Measurements from ENCODE around the gene DENND4B. TPM values are rescaled to one million over a fixed set of nuclear protein-coding genes. Genes with fewer than 3 reads are reported as not detected.

Gene DENND4B
- total and polyA plus RNA-seq, 10 of the 15 experiments (the other 5 are each of a cell fraction or from before 2014, with no cell fraction given), result 12.0 to 74.8 (median 22.7) TPM

DNA sequence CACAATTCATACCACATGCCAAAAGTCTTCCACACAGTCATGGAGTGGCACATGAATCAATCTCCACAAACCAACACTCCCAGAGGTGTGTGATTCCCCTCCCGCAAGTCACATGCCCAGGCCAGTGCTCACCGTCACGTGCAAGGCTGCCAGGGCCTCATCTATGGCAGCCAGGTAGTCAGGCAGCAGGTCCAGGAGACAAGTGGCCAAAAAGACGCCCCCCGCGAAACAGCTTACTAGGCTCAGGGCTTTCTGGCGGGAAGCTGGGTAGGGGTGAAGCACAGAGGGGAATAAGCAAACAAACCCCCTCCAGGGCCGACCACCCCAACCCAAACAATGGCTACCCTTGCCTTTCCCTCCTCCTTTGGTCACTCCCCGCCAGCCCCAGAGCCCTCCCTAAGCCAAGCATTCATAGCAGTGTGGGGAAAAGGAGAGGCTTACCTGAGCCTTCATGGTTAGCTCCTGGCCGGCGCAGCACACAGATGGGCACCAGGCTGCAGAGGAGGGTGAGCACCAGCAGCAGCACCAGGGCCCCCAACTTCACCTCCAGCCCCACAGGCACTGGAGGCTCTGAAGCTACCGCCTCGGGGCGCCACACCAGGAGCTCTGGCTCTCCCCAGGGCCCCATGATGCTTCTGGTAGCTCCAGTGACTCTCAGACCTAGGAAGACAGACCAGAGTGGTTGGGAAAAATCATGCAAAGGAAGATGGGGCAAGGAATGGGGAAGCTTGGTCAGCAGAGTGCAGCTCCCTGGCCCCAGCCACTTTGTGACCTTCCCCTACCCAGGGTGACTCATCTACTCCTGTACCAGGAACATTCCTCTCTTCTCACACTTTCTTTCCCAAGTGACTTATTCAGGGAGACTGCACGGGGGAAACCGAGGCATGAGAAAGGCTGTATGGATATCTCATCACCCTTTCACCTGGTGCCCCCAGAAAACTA is 15.8 kb upstream of the DENND4B start (continued):
- peak; percentile 97 for TF ChIP-seq BHLHE40 (IDR thresholded peaks at IDR 0.05; ENCODE audit: borderline replicate concordance in 1 of 2, low read depth in 2 of 2, low read length in 1 of 2)
- TF ChIP-seq, protein P1, sequence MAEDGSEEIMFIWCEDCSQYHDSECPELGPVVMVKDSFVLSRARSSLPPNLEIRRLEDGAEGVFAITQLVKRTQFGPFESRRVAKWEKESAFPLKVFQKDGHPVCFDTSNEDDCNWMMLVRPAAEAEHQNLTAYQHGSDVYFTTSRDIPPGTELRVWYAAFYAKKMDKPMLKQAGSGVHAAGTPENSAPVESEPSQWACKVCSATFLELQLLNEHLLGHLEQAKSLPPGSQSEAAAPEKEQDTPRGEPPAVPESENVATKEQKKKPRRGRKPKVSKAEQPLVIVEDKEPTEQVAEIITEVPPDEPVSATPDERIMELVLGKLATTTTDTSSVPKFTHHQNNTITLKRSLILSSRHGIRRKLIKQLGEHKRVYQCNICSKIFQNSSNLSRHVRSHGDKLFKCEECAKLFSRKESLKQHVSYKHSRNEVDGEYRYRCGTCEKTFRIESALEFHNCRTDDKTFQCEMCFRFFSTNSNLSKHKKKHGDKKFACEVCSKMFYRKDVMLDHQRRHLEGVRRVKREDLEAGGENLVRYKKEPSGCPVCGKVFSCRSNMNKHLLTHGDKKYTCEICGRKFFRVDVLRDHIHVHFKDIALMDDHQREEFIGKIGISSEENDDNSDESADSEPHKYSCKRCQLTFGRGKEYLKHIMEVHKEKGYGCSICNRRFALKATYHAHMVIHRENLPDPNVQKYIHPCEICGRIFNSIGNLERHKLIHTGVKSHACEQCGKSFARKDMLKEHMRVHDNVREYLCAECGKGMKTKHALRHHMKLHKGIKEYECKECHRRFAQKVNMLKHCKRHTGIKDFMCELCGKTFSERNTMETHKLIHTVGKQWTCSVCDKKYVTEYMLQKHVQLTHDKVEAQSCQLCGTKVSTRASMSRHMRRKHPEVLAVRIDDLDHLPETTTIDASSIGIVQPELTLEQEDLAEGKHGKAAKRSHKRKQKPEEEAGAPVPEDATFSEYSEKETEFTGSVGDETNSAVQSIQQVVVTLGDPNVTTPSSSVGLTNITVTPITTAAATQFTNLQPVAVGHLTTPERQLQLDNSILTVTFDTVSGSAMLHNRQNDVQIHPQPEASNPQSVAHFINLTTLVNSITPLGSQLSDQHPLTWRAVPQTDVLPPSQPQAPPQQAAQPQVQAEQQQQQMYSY (CRISPR knock-in tag; IDR thresholded peaks at IDR 0.05), result no peak
- TF ChIP-seq, protein P2, sequence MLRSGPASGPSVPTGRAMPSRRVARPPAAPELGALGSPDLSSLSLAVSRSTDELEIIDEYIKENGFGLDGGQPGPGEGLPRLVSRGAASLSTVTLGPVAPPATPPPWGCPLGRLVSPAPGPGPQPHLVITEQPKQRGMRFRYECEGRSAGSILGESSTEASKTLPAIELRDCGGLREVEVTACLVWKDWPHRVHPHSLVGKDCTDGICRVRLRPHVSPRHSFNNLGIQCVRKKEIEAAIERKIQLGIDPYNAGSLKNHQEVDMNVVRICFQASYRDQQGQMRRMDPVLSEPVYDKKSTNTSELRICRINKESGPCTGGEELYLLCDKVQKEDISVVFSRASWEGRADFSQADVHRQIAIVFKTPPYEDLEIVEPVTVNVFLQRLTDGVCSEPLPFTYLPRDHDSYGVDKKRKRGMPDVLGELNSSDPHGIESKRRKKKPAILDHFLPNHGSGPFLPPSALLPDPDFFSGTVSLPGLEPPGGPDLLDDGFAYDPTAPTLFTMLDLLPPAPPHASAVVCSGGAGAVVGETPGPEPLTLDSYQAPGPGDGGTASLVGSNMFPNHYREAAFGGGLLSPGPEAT (IDR thresholded peaks at IDR 0.05; ENCODE audit: low read depth), result peak; percentile 56; the same call in 1 of the 2 replicates
- no peak for TF ChIP-seq POU2F2 (IDR thresholded peaks at IDR 0.05; ENCODE audit: borderline replicate concordance, low read depth, low read length)

Measured in GM12878 (cell line).